Lower leg skin (tissue), 4 donors: ENCODE data around the gene GRIK4. TPM values are rescaled to one million over a fixed set of nuclear protein-coding genes. Genes with fewer than 3 reads are reported as not detected.
A peak's percentile ranks its signal among the peaks of the same experiment; 100 is the strongest.

Source experiments
- DNase-seq, 2 donors: peaks; one replicate each; pipeline ENCODE4 v3.0.0-alpha.2; 2019; ENCODE audit warnings: low spot score in 2 of 2
- H3K4me3 ChIP-seq: fragments of 200-600 bp; sonication (generic); 2 replicates; pipeline ENCODE4 v1.5.1; 2017; ENCODE audit warnings: mild to moderate bottlenecking, low read depth; ENCODE audit not compliant: poor library complexity, severe bottlenecking
- POLR2A ChIP-seq, 2 donors: fragments of 450-650 bp; IDR thresholded peaks; one replicate each; pipeline ENCODE4 v1.6.1; 2016 to 2017; ENCODE audit warnings: antibody characterized with exemption in 2 of 2, mild to moderate bottlenecking in 1 of 2, moderate library complexity in 1 of 2
- WGBS, 2 donors: methylation state at CpG; one replicate each; pipeline ENCODE4 v1.1.5; 2018; 5-methylcytosine and 5-hydroxymethylcytosine counted together
- intact Hi-C: fragments of 100-400 bp; cut with DNase I; formaldehyde crosslinking; loops from one replicate; pipeline ENCODE4 v1.15.0; 2023; ENCODE audit warnings: low total_unique reads
- total RNA-seq, 4 donors: library from RNA; depleted of rRNA; stranded (reverse); fragments of >200 nt; gene quantifications; one replicate each; pipeline ENCODE4 v1.1.0, GENCODE V29; 2016
- TF ChIP-seq, protein P1 (sequence below), 3 donors: fragments of 450-650 bp; IDR thresholded peaks; one replicate each; pipeline ENCODE4 v1.5.1; 2016; ENCODE audit warnings: antibody characterized with exemption in 3 of 3, mild to moderate bottlenecking in 3 of 3, moderate library complexity in 2 of 3

GRIK4 gene
- total RNA-seq, 4 donors from 2014 or later, result 0.06 to 0.67 TPM; not detected in 2

DNA sequence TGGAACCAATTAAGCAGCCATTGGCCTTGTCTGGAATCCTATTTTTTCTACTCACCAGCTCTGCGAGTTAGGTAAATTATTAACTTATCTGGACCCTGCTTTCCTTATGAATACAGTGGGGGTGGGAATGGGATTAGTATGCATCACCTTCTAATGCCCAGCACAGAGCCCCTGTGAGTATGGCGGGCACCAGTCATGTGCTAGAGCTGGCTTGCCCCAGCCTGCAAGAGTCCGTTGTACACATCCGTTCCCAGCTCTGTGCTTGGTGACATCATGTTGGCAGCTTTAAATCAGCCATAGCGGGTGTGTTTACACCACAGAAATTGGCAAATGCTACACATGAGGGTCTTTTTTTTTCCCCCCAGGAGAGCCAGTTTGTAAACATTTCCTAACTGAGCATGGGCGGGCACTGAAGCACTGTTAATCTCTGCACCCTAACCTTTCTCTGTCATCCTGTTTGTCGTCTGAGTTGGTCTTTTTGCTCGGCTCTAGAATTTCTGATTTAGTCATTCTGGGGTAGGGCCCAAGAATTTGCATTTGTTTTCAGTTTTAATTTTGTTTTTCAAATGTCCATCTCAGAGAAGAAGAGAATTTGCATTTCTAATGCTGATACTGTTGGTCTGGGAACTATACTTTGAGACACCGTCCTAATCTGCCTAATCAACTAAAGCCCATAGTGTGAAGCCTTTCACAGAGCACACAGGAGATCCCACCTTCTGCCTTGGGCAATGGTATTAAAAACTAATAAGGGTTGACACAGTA lies 382.1 kb downstream of the GRIK4 start:
- DNase-seq, result no peak
- intact Hi-C loops, result no loop called here
- TF ChIP-seq POLR2A (IDR thresholded peaks at IDR 0.05), result no peak
- TF ChIP-seq, protein P1, sequence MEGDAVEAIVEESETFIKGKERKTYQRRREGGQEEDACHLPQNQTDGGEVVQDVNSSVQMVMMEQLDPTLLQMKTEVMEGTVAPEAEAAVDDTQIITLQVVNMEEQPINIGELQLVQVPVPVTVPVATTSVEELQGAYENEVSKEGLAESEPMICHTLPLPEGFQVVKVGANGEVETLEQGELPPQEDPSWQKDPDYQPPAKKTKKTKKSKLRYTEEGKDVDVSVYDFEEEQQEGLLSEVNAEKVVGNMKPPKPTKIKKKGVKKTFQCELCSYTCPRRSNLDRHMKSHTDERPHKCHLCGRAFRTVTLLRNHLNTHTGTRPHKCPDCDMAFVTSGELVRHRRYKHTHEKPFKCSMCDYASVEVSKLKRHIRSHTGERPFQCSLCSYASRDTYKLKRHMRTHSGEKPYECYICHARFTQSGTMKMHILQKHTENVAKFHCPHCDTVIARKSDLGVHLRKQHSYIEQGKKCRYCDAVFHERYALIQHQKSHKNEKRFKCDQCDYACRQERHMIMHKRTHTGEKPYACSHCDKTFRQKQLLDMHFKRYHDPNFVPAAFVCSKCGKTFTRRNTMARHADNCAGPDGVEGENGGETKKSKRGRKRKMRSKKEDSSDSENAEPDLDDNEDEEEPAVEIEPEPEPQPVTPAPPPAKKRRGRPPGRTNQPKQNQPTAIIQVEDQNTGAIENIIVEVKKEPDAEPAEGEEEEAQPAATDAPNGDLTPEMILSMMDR (IDR thresholded peaks at IDR 0.05), result no peak
- 63 to 65% methylated on average over 9 of the region's 9 CpGs for WGBS, 2 donors
- no peak overlapping the region for H3K4me3 ChIP-seq

- 31 to 46% methylated on average over 12 of the region's 12 CpGs for WGBS, 2 donors
- DNase-seq, result peak in 1 of 2 donors; percentile 32
- H3K4me3 ChIP-seq, result no peak overlapping the region
- intact Hi-C loops, result no loop called here
- TF ChIP-seq POLR2A (IDR thresholded peaks at IDR 0.05), result no peak
- TF ChIP-seq, protein P1 (IDR thresholded peaks at IDR 0.05), result no peak
These were observed 382.8 kb downstream of the GRIK4 start for GRCh38 chr11:120894202-120894985.

GRCh38 chr11:120896687-120897086 lies 385.1 kb downstream of the GRIK4 start:
- H3K4me3 ChIP-seq, result no peak overlapping the region
- TF ChIP-seq, protein P1 (IDR thresholded peaks at IDR 0.05), result no peak
- no peak for TF ChIP-seq POLR2A (IDR thresholded peaks at IDR 0.05)
- intact Hi-C loops, result no loop called here
- no peak for DNase-seq
- 94 to 96% methylated on average over 7 of the region's 7 CpGs for WGBS, 2 donors

DNA sequence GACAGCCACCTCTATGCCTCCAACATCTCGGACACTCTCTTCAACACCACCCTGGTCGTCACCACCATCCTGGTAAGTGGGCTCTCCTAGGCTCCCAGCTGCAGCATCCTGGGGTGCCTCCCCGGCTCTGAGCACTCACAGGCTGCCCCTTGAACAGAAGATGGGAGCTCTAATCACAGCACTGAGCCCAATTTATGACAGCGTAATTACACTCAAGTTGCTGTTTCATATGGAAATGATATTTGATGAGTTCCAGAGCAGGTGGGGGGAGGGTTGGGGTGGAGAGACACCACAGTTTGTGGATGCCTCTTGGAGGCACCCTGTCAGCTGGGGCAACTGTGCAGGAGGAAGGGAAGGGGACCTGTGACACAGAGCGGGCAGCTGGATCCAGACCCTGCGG lies 387.0 kb downstream of the GRIK4 start:
- intact Hi-C loops, result no loop called here
- no peak for DNase-seq
- 58 to 71% methylated on average over 6 of the region's 6 CpGs for WGBS, 2 donors
- TF ChIP-seq, protein P1 (IDR thresholded peaks at IDR 0.05), result no peak
- no peak for TF ChIP-seq POLR2A (IDR thresholded peaks at IDR 0.05)
- H3K4me3 ChIP-seq, result no peak overlapping the region

GRCh38 chr11:120899720-120900119 lies 388.2 kb downstream of the GRIK4 start:
- WGBS, 2 donors, result 96 to 97% methylated on average over 3 of the region's 3 CpGs
- H3K4me3 ChIP-seq, result no peak overlapping the region
- no peak for TF ChIP-seq POLR2A (IDR thresholded peaks at IDR 0.05)
- TF ChIP-seq, protein P1 (IDR thresholded peaks at IDR 0.05), result no peak
- DNase-seq, result no peak
- intact Hi-C loops, result no loop called here
